ENCODE measurements around the gene LYST.
"Not testable (repeated sequence)": the region's sequence is repeated elsewhere in the genome, so short reads cannot be mapped to it uniquely, and the experiment has no call there.

The LYST gene

DNA sequence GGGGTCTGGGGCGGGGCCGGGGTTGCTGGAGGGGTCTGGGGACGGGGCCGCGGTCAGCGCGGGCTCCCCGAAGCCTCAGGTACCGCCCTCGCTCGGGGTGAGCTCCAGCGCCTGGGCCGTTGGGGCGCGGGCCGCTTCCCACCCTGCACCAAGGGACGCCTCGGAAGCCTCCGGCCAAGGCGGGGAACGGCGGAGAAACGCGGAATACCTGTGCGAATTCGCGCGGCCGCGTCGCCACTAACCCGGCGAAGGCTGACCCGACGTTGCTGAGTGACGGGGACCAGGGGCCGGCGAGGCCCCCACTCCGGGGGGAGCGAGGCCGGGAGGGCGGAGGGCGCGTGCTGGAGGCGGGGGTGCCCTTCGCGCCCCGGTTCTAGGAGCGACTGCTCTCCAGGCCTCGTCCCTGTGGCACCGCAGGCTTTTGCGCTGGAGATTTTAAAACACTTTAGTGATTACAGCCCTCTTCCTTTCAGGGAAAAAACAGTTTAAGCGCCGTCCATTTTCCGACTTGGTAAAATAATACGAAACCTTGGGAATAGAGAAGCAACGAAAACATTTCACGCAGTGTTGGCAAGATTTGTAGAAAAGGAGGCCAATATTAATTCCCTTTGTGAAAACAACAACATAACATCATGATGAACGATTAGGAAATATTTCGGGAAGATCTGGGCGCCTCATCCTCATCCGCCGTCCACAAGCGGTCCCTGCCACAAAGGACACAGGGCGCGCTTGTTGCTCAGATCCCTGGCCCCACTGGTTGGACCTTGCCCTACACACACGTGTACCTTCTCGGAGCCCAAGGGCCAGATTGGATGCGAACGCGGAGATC is 216.2 kb downstream of the LYST start:
- no peak for DNase-seq

DNA sequence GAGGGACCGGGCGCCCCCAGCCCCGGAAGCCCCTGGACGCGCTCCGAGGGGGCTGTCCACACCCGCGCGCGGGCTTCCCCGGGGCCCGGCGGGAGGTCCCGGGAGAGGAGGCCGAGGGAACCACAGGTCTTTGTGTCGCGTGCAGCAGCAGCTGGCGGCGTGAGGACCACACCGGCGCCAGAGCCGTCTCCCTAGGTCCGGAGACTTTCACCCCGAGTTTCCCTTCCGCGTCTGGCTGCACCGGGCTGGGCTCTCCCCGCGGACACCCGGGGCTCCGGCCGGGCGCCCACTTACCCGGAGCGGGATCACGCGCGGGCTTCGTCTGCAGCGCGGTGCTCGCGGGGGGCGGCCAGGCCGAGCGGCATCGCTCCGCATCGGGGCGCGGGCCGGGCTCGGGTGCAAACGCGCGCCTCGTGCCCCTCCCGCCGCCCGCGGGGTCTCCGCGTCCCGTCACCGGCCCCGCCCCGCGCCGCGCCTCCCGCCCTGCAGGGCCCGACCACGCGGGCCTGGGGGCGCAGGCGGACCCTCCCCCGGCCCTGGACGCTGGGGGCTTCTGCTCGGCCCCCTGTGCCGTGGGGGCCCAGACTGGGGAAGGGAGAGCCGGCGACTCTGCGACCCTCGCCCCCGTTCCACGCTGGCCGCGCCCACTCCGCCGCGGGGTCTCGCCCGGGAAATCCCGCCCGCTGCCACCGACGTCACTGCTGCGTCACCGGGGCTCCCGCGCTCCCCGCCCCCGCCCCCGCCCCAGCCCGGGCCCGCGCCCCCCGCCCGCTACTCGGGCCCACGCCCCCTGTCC is 217.1 kb downstream of the LYST start, which contains the start of gene GNG4:
TSS of gene GNG4 (minus strand) at position 417 of the 796 bp plus-strand sequence. CDS start 65,946 bp downstream, outside the sequence.
- no peak for DNase-seq

DNA sequence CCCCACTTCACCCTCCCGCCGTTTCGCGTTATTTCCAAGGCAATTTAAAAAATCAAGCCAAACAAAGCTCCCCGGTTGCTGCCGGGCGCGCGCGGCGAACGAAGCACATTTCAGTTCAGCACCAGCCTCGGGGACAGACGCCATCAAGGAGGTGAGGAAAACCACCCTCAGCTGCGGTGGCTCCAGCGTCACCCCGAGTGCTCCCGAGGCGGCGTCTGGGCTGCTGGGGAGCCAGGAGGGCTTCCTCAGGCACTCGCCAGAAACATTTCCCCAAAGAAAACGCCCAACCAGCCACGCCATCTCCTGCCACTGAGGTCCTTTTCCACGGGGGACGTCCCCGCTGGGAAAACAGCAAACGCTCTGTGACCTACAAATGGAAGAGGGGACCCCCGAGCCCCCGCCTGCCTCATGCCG is 217.7 kb downstream of the LYST start:
- DNase-seq: peak; percentile 19

DNA sequence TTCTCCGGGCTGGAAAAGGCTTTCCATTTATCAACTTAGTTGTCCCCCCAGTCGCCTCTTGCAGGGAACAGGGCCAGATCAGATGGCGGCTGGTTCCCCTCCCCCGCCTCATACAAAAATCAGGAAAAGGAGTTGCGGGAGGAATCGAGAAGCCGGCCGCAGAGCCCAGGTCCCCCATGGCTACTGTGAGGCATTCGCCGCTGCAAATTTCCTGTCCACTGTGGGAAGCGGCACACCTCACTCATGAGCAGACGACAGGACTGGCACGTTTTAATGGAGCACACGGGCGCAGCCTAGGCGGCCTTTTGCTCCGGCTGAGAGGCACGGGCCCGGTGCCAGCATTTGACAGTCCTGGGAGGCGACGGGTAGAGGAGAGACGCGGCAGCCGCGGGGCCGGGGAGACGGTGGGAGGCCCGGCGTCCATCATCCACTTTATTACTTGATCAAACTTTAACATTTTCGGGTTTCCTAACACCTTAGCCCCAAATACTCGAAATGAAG is 218.2 kb downstream of the LYST start:
- DNase-seq: no peak

DNA sequence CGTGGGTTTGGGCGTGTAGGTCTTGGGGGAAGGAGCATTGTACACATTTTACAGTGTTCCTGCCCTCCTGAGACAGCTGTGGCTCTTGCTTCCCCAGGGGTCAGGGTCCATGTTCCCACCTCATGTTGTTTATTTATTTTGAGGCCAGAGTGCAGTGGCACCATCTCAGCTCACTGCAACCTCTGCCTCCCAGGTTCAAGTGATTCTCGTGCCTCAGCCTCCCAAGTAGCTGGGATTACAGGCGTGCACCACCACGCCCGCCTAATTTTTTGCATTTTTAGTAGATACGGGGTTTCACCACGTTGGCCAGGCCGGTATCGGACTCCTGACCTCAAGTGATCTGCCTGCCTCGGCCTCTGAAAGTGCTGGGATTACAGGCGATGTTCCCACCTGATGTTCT is 219.2 kb downstream of the LYST start:
- DNase-seq: not testable (repeated sequence)

DNA sequence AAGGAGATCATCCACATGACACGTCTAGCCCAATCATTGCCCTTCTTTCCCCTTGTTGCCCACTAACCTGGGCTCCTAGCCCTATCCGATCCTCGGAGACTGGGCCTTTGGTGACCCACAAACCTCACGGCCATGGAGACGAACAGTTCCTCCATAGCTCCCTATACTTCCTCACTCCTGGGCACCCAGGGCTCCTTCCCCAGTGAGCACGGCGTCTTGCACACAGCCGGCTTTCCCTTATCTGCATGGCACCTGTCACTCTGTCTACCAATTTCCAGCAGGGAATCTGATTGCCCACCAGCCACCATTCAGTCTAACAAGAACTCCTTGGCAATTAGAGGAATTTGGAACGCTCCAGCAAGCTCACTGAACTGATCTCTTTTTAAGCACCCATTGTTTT is 220.2 kb downstream of the LYST start:
- DNase-seq: no peak

DNA sequence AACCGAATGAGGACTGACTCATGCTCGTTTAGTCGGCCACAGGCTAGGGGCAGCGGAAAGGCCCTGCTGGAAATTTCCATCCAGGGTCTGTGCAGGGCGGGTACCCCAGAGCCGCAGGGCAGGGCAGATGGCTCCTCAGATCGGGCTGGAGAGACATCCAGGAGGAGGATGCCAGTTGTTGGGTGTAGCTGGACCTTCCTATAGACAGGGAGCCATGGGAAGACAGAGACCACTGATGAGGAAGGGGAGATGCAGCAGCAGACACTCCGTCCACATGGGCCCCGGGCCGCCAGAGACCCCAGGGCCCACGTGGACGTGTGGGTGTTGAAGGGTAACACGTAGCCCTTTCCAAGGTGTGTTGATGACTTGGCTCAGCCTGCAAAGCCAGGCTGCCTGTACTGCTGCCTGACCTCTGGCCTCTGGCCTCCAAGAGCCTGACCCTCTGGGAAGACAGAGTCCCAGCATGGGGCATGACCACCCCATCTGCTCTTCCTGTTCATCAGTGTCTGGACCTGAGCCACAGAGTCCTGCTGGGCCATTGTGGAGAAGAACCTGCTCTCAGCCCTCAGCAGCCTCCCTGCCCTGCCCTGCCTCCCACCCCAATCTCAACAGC is 221.9 kb downstream of the LYST start:
- DNase-seq: no peak

DNA sequence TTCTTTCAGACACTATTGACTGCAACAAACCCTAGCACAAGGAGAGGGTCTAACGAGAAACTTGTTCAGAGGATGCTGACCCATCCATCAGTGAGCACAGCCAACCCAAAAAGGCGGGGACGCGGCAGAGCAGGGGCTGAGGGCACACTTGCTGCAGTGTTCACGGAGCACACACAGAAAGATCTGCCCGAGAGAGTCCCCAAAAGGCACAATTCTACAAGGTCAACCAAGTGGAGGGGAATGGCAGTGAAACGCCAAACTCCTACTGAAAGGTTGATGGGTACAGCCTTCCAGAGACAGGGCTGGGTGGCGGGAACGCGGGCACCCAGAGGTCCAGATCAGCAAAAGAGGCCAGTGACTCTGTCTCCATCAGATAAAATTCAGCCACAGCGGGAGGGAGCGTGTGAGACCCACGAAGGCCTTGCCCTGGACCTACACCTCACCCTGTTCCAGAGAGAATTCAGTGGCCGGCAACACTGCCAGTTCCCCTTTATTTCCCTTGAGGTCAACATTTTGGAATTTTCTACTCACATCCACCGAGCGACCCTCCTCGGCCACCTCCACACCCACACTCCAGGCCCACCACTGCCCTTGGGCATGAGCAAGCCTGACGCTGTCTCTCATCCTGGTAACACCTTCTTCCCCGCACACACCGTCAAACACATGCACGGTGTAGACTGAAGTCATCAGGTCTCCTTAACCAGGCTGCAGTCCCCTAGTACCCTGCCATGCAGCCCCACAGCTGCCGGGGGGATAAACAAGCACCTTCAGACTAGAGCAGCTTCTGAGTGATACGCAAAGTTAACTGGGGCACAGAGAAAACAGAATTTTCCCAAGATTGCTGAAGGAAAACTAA is 222.6 kb downstream of the LYST start:
- no peak for DNase-seq

DNA sequence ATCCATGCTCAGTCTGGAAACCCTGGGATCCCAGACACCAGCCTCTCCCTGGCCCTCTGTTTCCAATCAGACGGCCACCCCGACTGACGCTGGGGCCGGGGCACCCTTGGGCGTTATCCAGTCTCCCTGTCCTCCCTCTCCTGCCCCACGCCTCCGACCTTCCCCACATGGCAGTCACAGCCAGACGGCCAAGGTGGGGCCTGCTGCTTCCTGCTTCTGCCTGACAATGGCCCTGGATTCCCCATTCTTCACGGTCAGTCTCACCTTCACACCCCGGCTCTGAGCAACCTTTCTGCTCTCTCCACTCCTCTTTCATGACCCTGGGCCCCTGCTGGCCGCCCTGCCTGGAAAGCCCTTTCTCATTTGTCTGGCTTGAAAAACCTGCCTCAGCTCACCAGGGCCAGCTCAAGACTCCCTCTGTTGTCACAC is 223.7 kb downstream of the LYST start:
- no peak for DNase-seq

DNA sequence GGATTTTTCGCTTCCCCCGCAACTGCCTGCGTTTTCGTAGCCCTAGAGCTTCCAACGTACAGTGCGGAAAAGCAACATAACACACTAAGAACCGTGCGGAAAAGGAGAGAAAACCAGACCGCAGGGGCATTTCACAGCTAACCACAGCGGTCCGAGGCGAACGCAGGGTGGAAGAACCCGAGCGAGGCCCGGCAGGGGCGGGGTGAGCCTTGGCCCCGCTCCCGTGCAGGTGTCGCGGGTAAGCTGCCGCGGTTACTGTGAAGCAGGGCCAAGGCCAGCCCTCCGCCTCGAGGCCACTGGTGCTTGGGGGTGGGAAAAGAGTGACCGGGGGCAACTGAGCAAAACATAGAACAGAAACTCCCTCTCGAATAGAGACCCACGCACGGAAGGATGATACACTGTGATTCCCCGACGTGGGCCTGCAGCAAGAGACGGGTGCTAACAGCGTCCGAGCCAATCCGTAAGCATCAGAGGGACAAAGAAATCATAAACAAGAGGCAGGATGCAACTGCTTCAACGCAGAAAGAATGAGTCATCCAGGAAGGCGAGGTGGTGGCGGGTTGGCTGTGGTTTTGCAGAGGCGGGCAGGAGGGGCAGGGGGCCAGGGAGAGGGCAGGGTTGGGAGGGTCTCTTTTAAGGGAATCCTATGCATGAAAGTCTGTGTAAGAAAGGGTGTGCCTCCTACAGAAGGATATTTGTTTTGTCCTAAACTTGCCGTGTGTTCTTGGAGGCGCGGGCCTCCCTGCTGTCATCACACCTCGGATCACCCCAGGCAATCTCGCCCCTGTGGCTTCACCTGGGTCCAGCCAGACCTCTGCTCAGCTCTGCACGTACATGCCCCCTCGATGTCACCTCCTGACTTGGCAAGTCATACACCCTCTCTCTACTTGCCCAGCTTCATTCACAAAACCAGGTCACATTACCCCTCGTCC is 224.4 kb downstream of the LYST start:
- DNase-seq: peak; percentile 12

DNA sequence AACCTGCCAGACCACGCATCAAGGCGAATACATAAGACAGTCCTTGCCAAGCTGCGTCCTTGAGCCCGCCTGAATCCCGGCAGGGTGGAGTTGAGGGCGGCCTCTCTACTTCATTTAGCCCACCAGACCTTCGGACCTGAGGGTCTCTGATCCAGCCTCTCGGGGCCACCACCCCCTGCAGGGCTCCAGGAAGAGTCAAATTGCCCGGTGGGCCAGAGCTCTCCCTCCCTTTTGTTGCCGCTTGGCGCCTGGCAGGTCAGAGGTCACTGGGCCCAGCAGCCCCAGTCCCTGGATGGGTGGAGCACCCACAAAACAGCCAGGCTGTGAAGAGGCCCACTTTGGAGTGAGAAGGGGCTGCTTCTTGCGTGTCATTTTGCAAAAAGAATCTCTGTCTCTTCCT is 226.1 kb downstream of the LYST start:
- no peak for DNase-seq

DNA sequence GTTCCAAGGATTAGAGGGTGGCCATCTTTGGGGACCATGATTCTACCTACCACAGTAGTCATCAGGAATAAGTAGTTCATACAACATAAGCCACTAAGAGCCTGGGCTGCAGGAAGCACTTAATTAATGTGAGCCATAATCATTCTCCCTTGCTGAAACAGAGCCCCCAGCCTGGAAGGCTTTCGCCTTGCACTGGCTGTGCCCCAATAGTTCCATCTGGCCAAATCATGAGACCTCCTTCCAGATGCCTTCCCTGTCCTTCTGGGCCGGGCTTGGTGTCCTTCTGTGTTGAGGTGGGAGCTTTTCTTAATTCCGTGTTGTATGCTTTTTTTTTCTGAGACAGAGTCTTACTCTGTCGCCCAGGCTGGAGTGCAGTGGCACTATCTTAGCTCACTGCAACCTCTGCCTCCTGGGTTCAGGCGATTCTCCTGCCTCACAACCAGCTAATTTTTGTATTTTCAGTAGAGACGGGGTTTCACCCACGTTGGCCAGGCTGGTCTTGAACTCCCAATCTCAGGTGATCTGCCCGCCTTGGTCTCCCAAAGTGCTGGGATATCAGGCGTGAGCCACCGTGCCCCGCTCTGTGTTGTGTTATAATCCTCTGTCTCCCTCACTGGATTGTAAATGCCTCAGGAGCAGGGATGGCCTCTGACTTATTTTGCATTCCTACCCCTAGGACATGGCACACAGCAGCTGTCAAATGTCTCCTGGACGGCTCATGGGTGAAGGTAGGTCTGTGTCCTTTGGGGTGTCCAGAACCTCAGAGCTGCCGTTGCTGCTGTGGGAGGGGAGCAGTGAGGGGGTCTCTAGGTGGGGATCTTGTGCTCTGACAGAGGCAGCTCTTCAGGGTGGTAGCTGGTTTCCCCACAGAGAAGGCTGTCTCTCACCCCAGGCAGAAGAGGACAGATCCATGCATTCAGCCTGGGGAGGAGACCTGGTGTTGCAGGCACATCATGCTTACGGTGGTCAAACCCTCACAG is 227.2 kb downstream of the LYST start:
- no peak for DNase-seq

DNA sequence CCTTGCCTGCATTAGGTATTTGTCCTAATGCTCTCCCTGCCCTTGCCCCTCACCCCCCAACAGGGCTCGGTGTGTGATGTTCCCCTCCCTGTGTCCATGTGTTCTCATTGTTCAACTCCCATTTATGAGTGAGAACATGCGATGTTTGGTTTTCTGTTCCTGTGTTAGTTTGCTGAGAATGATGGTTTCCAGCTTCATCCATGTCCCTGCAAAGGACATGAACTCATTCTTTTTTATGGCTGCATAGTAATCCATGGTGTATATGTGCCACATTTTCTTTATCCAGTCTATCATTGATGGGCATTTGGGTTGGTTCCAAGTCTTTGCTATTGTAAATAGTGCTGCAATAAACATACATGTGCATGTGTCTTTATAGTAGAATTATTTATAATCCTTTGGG is 228.1 kb downstream of the LYST start:
- DNase-seq: not testable (repeated sequence)

DNA sequence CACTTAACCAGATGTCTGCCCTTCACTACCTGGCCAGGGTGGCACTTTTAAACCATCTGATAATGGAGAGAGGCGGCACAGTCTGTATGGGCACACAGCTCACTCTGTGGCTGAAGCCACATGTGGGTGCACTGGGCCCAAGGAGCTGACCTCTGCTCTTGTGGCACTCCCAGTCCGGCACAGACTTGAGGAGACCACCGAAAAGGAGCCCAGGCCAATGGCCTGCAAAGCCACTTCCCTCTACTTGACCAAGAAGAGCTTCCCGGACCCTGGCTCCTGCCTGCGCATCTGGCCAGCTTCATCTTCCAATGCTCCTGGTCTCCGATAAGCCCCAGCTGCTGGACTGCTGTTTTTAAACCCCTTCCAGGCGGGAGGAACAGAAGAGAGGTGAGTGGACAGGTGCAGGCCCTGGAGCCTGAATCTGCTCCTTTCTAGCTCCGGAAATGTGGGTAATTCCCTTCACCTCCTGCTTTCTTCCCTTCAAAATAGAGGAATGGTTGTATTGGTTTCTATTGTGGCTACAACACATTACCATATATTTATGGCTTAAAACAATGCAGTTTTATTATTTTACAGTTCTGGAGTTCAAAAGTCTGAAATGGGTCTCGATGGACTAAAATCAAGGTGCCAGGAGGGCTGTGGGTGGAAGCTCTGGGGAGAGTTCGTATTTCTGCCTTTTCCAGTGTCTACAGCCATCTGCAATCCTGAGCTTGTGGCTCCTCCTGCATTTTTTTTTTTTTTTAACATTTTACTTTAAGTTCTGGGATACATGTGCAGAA is 228.8 kb downstream of the LYST start:
- no peak for DNase-seq

DNA sequence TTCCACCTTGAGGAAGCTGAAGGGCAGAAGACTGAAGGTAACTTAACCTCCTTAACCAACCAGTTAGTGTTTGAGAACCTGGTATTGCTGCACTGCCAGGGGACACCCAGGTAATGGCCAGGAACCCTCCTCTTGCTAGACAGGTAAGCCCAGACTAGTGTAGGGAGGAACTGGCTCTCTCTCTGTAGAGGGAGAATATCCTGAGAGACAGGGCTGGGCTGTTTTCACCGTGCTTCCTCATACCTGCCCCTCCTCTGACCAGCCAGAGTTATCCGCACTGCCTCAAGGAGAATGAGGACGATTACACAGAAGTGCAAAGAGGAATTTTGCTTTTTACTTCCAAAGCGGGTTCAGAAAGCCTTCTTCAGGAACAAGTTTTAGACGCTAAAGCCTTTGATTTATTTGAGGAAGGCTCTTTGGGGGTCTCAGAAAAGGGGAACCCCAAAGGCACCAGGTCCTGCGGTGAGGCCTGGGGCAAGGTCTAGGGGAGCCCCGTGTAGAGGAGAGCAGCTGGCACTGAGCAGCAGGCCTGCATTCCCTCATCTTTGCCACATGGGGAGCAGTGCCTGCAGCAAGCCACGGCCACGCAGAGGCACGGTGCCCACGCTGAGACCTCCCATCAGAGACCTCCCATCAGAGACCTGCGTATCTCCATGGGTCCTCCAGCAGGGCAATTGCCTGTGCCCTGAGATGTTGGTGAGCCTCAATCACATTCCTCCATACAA is 230.6 kb downstream of the LYST start:
- DNase-seq: no peak

DNA sequence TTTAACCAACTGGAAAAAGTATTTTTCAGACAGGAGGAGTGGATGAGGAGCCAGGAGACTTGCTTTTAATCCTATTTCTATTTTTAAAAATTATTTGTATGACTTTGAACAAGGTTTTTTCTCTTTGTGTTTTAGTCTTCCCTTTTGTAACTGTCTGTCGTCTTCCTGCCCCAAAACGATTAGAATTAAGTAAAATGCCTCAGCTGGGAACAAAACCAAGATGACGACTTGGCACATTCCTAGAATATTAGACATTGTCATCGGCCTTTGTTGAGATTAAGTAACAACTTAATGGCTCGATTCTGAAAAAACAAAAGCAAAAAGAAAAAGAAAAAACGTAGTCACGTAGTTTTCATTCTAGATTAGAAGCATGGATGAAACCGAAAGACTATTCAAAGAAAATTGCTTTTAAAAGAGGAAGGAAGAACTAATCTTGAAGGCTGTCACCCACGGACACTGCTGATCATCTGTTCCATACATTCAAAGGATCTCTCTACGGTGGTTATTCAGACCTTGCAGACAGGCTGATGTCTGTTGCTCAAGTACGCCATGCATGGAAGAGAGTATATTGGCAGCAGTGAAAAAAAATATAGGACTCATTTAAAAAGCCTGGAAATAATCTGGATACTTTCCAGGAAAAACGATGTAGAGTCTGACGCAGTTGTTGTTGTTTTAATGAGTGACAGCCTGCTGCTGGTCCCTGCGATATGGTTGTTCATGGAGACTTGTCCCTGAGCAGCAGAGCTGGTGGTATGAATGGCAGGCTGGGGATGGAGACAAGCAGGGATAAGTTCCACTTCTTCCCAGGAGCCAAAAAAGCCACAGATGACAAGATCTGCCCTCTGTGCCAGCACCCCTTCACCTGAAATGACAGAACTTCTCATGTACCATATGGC is 234.0 kb downstream of the LYST start:
- no peak for DNase-seq

DNA sequence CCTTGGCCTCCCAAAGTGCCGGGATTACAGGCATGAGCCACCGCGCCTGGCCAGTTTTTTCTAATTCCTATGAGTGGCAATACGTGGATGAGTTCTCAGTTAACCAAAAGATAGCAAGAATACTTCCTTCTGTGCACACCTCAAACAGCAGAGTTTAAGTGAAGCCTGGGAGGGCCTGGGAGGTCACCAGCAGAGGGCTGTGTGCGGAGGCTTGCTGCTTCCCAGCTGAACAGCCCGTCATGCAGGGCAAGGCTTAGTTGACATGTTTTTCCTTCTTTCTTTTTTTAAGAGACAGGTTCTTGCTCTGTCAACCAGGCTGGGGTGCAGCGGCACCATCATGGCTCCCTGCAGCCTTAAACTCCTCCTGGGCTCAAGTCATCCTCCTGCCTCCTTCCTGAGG is 234.9 kb downstream of the LYST start:
- no peak for DNase-seq
